Endodermal cell (in vitro differentiated cells): ENCODE data around the gene BBS9. TPM values are rescaled to one million over a fixed set of nuclear protein-coding genes. Genes with fewer than 3 reads are reported as not detected.

Source experiments
- DNase-seq: peaks from one replicate; pipeline ENCODE4 v3.0.0-alpha.2; 2017
- H3K27ac ChIP-seq: 2 replicates; pipeline ENCODE4 v1.5.1; 2013; ENCODE audit warnings: mild to moderate bottlenecking, low read depth, low read length, moderate library complexity
- H3K27me3 ChIP-seq: 2 replicates; pipeline ENCODE4 v1.6.1; 2013; ENCODE audit warnings: mild to moderate bottlenecking, low read length, moderate library complexity; ENCODE audit not compliant: insufficient read depth, control insufficient read depth, poor library complexity, severe bottlenecking
- H3K36me3 ChIP-seq: 2 replicates; pipeline ENCODE4 v1.7.0; 2013; ENCODE audit warnings: mild to moderate bottlenecking, low read length, moderate library complexity; ENCODE audit not compliant: control insufficient read depth, insufficient read depth
- H3K4me1 ChIP-seq: one replicate; pipeline ENCODE4 v1.7.0; 2013; ENCODE audit warnings: low read length; ENCODE audit not compliant: control insufficient read depth, insufficient read depth
- H3K4me3 ChIP-seq: 2 replicates; pipeline ENCODE4 v1.5.1; 2013; ENCODE audit warnings: mild to moderate bottlenecking, low read length, moderate library complexity
- H3K9ac ChIP-seq: 2 replicates; pipeline ENCODE4 v1.6.1; 2013; ENCODE audit warnings: mild to moderate bottlenecking, low read length, moderate library complexity; ENCODE audit not compliant: poor library complexity, severe bottlenecking; ENCODE audit errors: extremely low read depth
- H3K9me3 ChIP-seq: 2 replicates; pipeline ENCODE4 v1.6.1; 2013; ENCODE audit warnings: mild to moderate bottlenecking, low read length, moderate library complexity; ENCODE audit not compliant: control insufficient read depth
- H3K27ac Mint-ChIP-seq: 2 replicates; pipeline ENCODE4 v1.8.0; 2020; ENCODE audit warnings: mixed read lengths
- H3K27me3 Mint-ChIP-seq: 2 replicates; pipeline ENCODE4 v1.8.0; 2021; ENCODE audit warnings: mild to moderate bottlenecking, mixed read lengths; ENCODE audit not compliant: insufficient read depth
- H3K36me3 Mint-ChIP-seq: 2 replicates; pipeline ENCODE4 v1.8.0; 2020; ENCODE audit warnings: low read depth, mixed read lengths
- H3K4me1 Mint-ChIP-seq: 2 replicates; pipeline ENCODE4 v1.8.0; 2020; ENCODE audit warnings: mixed read lengths
- H3K4me3 Mint-ChIP-seq: 2 replicates; pipeline ENCODE4 v1.8.0; 2020; ENCODE audit warnings: mild to moderate bottlenecking, moderate library complexity, mixed read lengths
- H3K9me3 Mint-ChIP-seq: 2 replicates; pipeline ENCODE4 v1.8.0; 2020; ENCODE audit warnings: mild to moderate bottlenecking, mixed read lengths
- WGBS, 2 experiments: methylation state at CpG; one replicate each; pipeline versions ENCODE4 v1.1.5 to v1.1.7; 2013; ENCODE audit warnings: missing lambda C conversion rate in 2 of 2, mixed read lengths in 1 of 2; ENCODE audit not compliant: insufficient coverage in 1 of 2, insufficient read length in 1 of 2; 5-methylcytosine and 5-hydroxymethylcytosine counted together
- total RNA-seq, 2 donors: library from RNA; stranded (reverse); fragmentation: NEBNext Ultra II Directional in 1 of 2; extraction: Animal tissue kit (Norgen Biotek cat#: 25700) in 1 of 2; gene quantifications; 2 replicates in 1 of 2; 3 replicates in 1 of 2; pipeline ENCODE4 v1.2.1, GENCODE V29; 2021
- TF ChIP-seq, protein P1 (sequence below): fragments of 200-600 bp; sonication (generic); conservative IDR thresholded peaks from 2 replicates; pipeline ENCODE4 v1.5.0; 2021; ENCODE audit warnings: antibody characterized with exemption, mild to moderate bottlenecking

BBS9 gene
- total RNA-seq, 2 donors from 2014 or later = 20.7 to 21.6 TPM

DNA sequence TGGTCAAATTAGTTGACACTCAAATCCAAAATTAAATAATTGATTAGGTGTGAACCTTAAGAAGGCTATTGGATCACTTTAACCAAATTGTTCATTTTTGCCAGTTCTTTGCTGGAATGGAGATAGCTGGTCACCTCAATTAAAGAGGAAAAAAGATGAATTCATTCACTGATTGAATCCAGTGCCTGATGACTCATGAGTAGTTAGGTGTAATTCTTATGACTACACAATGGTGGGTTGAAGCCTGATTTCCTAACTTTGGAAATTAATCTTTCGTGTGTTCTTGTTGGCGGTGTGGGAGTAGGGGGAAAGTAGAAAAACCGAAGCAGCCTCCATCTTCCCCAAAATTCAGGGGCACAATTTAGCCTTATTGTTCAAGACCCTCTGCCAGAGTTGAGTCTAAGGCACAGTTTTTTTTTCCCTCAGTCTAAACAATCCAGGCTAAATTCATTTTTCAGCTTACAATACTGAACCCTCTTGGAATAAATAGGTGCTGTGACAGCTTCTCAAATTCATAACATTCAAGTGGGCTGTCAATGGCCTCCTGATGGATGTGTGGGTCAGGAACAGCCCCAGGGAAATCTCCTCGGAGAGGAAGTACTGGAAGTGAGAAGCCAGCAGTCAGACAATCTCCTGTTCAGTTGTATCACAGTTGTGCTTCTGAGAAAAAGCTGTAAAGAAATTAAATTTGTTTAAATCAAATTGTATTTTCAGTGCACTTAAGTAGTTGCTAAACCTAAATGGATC is 356.6 kb downstream of the BBS9 start:
- TF ChIP-seq, protein P1, sequence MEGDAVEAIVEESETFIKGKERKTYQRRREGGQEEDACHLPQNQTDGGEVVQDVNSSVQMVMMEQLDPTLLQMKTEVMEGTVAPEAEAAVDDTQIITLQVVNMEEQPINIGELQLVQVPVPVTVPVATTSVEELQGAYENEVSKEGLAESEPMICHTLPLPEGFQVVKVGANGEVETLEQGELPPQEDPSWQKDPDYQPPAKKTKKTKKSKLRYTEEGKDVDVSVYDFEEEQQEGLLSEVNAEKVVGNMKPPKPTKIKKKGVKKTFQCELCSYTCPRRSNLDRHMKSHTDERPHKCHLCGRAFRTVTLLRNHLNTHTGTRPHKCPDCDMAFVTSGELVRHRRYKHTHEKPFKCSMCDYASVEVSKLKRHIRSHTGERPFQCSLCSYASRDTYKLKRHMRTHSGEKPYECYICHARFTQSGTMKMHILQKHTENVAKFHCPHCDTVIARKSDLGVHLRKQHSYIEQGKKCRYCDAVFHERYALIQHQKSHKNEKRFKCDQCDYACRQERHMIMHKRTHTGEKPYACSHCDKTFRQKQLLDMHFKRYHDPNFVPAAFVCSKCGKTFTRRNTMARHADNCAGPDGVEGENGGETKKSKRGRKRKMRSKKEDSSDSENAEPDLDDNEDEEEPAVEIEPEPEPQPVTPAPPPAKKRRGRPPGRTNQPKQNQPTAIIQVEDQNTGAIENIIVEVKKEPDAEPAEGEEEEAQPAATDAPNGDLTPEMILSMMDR = no peak
- Histone ChIP-seq H3K27me3 (no peaks in the 10 kb centered on the region), H3K36me3 (no peaks in the 10 kb centered on the region), H3K4me1 (no peaks in the 10 kb centered on the region), H3K4me3 (no peak overlapping the region), H3K9ac (no peak overlapping the region), H3K27ac (no peak overlapping the region), H3K9me3 (no peaks in the 10 kb centered on the region)
- peaks cover 3% of the 10 kb centered on the region for H3K36me3 Mint-ChIP-seq
- no peaks in the 10 kb centered on the region for H3K4me1 Mint-ChIP-seq
- no peak overlapping the region for H3K27ac Mint-ChIP-seq
- 89 to 95% methylated on average over 1 to 3 of the region's 4 CpGs for WGBS, 2 experiments
- no peak overlapping the region for H3K4me3 Mint-ChIP-seq
- H3K27me3 Mint-ChIP-seq = no peaks in the 10 kb centered on the region
- DNase-seq = no peak
- peaks cover 3% of the 10 kb centered on the region for H3K9me3 Mint-ChIP-seq

- Mint-ChIP-seq H3K4me3 (no peak overlapping the region), H3K27ac (no peak overlapping the region), H3K4me1 (no peaks in the 10 kb centered on the region), H3K9me3 (peaks cover 3% of the 10 kb centered on the region), H3K27me3 (no peaks in the 10 kb centered on the region), H3K36me3 (peaks cover 3% of the 10 kb centered on the region)
- WGBS, 2 experiments = 94% methylated on average over 1 of the region's 1 CpG; no CpG with 5 or more reads in 1 of the 2 experiments
- DNase-seq = no peak
- no peaks in the 10 kb centered on the region for H3K4me1 ChIP-seq
- no peaks in the 10 kb centered on the region for H3K9me3 ChIP-seq
- no peaks in the 10 kb centered on the region for H3K27me3 ChIP-seq
- no peak overlapping the region for H3K4me3 ChIP-seq
- no peak overlapping the region for H3K9ac ChIP-seq
- TF ChIP-seq, protein P1 = no peak
- no peaks in the 10 kb centered on the region for H3K36me3 ChIP-seq
- no peak overlapping the region for H3K27ac ChIP-seq
Observed at GRCh38 chr7:33486633-33487032, 357.3 kb downstream of the BBS9 start.

DNA sequence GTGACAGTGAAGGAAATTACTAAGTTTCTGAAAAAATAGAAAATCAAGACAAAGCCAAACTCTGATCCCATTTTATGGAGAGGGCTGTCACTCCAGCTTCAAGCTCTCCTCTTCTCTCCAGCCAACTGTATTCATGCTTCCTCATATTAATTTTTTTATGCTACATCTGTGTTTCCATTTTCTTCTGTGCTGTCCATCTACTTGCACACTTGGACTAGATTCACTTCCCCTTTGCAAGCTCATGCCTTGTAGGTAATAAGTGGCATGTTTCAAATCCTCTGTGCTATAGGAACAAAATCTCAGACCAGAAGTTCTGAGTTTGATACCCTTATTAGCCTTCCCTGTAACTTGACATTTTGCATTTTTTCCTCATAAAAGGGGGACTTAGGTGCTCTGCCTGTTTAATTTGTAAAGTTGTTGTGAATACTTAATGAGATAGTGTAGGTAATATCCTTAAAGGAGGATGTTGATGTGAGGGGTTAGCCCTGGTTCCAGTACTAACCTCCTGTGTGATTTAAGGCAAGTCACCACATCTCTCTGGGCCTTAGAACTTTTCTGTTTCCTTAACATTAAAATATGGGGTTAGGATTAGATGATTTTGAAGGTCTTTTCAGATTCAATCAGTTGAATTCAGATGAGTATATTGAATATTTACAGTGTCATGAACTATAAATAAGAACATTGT is 358.8 kb downstream of the BBS9 start:
- H3K9ac ChIP-seq = no peak overlapping the region
- H3K36me3 ChIP-seq = no peaks in the 10 kb centered on the region
- Mint-ChIP-seq H3K4me1 (peaks cover 4% of the 10 kb centered on the region), H3K9me3 (peaks cover 3% of the 10 kb centered on the region), H3K27me3 (no peaks in the 10 kb centered on the region), H3K4me3 (no peak overlapping the region), H3K36me3 (peaks cover 3% of the 10 kb centered on the region), H3K27ac (no peak overlapping the region)
- no peak overlapping the region for H3K27ac ChIP-seq
- no peak overlapping the region for H3K4me3 ChIP-seq
- H3K4me1 ChIP-seq = no peaks in the 10 kb centered on the region
- no peaks in the 10 kb centered on the region for H3K9me3 ChIP-seq
- no peak for DNase-seq
- TF ChIP-seq, protein P1 = no peak
- H3K27me3 ChIP-seq = no peaks in the 10 kb centered on the region
